Measurements from ENCODE around the gene CASKIN1. TPM values are rescaled to one million over a fixed set of nuclear protein-coding genes. Genes with fewer than 3 reads are reported as not detected.

Gene CASKIN1
- total and polyA plus RNA-seq, 10 of the 15 experiments (the other 5 are each of a cell fraction or from before 2014, with no cell fraction given) = 0.03 to 0.33 (median 0.11) TPM; not detected in 5

DNA sequence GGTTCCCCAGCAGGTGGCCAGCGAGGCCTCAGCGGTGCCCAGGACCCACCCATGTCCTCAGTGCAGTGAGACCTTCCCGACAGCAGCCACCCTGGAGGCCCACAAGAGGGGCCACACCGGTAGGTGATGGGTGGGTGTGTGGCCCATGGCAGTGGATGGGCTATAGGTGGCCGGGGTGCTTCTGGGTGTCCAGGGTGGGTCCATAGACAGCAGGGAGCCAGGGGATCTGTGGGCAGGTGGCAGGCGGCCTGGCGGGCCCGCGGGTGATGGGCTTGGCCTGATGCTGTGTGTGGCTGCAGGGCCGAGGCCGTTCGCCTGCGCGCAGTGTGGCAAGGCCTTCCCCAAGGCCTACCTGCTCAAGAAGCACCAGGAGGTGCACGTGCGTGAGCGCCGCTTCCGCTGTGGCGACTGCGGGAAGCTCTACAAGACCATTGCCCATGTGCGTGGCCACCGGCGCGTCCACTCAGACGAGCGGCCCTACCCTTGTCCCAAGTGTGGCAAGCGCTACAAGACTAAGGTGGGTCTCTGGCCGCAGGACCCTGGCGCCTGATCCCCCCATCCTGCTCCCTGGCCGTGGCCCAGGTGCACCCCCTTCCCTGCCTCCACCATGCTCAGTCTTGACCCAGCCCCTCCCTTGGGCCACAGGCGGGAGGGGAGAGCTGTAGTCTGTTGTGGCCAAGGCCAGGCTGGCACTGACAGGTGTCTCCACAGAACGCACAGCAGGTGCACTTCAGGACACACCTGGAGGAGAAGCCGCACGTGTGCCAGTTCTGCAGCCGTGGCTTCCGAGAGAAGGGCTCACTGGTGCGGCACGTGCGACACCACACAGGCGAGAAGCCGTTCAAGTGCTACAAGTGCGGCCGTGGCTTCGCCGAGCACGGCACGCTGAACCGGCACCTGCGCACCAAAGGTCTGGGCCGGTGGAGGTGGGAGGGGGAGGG lies 37.7 kb upstream of the CASKIN1 start:
- no peak overlapping the region for H3K27ac ChIP-seq (ENCODE audit: control insufficient read depth, insufficient read depth)
- no peaks in the 10 kb centered on the region for H3K79me2 ChIP-seq (ENCODE audit: control insufficient read depth, insufficient read depth, low read length)
- ChIA-PET CTCF (no interaction called here), RAD21 (ENCODE audit: unreplicated experiment) (interaction anchor here (0.7 kb wide), 1 partner anchor 367 kb away, joined by 4 read pairs; no protein-coding TSS in a partner anchor), POLR2A (no interaction called here), SMC1A (ENCODE audit: uncharacterized antibody, unreplicated experiment) (no interaction called here)
- H4K20me1 ChIP-seq (ENCODE audit: control insufficient read depth, insufficient read depth) = no peaks in the 10 kb centered on the region
- no peak overlapping the region for H2AFZ ChIP-seq (ENCODE audit: control insufficient read depth, low read depth, low read length)
- no peak overlapping the region for H3K9ac ChIP-seq (ENCODE audit: control insufficient read depth, insufficient read depth, low read length)
- DNase-seq (ENCODE audit: low read depth, low spot score) (no peak), ATAC-seq (peak; percentile 8; the same call in 1 of the 3 replicates), FAIRE-seq (no peak)
- H3K4me3 ChIP-seq = no peak overlapping the region
- H3K27me3 ChIP-seq (replicated peaks in 1 of 2; ENCODE audit: control insufficient read depth in 2 of 2, insufficient read depth in 2 of 2, low read length in 1 of 2) = no peaks in the 10 kb centered on the region
- H3K4me2 ChIP-seq (ENCODE audit: control insufficient read depth, insufficient read depth) = no peak overlapping the region
- WGBS (ENCODE audit: insufficient coverage, insufficient replicate concordance, low lambda C conversion rate, missing lambda C conversion rate) = 69% methylated on average over 43 of the region's 51 CpGs
- intact Hi-C loops (cut with micrococcal nuclease; ENCODE audit: unreplicated experiment) = no loop called here
- H3K36me3 ChIP-seq (ENCODE audit: control insufficient read depth in 2 of 2, insufficient read depth in 2 of 2, low read length in 1 of 2) = peaks cover 0 to 40% of the 10 kb centered on the region in 2 experiments; a peak in 3 of 4 replicates
- in situ Hi-C loops (cut with MboI) = no loop called here
- BruUV-seq (replicated peaks) = no TSS peak
- no peaks in the 10 kb centered on the region for H3K9me3 ChIP-seq (replicated peaks; ENCODE audit: control insufficient read depth, insufficient read depth, low read length)
- no peaks in the 10 kb centered on the region for H3K4me1 ChIP-seq (ENCODE audit: control insufficient read depth, insufficient read depth, low read length)
- TF ChIP-seq, protein P1, sequence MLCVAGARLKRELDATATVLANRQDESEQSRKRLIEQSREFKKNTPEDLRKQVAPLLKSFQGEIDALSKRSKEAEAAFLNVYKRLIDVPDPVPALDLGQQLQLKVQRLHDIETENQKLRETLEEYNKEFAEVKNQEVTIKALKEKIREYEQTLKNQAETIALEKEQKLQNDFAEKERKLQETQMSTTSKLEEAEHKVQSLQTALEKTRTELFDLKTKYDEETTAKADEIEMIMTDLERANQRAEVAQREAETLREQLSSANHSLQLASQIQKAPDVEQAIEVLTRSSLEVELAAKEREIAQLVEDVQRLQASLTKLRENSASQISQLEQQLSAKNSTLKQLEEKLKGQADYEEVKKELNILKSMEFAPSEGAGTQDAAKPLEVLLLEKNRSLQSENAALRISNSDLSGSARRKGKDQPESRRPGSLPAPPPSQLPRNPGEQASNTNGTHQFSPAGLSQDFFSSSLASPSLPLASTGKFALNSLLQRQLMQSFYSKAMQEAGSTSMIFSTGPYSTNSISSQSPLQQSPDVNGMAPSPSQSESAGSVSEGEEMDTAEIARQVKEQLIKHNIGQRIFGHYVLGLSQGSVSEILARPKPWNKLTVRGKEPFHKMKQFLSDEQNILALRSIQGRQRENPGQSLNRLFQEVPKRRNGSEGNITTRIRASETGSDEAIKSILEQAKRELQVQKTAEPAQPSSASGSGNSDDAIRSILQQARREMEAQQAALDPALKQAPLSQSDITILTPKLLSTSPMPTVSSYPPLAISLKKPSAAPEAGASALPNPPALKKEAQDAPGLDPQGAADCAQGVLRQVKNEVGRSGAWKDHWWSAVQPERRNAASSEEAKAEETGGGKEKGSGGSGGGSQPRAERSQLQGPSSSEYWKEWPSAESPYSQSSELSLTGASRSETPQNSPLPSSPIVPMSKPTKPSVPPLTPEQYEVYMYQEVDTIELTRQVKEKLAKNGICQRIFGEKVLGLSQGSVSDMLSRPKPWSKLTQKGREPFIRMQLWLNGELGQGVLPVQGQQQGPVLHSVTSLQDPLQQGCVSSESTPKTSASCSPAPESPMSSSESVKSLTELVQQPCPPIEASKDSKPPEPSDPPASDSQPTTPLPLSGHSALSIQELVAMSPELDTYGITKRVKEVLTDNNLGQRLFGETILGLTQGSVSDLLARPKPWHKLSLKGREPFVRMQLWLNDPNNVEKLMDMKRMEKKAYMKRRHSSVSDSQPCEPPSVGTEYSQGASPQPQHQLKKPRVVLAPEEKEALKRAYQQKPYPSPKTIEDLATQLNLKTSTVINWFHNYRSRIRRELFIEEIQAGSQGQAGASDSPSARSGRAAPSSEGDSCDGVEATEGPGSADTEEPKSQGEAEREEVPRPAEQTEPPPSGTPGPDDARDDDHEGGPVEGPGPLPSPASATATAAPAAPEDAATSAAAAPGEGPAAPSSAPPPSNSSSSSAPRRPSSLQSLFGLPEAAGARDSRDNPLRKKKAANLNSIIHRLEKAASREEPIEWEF (IDR thresholded peaks at IDR 0.05; ENCODE audit: insufficient replicate concordance, low read depth, low read length) = no peak
- no peak for TF ChIP-seq ZNF24 (IDR thresholded peaks at IDR 0.05)
- TF ChIP-seq JUND (IDR thresholded peaks at IDR 0.05; ENCODE audit: low read depth, low read length) = no peak
- TF ChIP-seq ZNF217 (IDR thresholded peaks at IDR 0.05) = no peak
- TF ChIP-seq STAT1 (conservative IDR thresholded peaks at IDR 0.05) = no peak
- TF ChIP-seq, protein P2, sequence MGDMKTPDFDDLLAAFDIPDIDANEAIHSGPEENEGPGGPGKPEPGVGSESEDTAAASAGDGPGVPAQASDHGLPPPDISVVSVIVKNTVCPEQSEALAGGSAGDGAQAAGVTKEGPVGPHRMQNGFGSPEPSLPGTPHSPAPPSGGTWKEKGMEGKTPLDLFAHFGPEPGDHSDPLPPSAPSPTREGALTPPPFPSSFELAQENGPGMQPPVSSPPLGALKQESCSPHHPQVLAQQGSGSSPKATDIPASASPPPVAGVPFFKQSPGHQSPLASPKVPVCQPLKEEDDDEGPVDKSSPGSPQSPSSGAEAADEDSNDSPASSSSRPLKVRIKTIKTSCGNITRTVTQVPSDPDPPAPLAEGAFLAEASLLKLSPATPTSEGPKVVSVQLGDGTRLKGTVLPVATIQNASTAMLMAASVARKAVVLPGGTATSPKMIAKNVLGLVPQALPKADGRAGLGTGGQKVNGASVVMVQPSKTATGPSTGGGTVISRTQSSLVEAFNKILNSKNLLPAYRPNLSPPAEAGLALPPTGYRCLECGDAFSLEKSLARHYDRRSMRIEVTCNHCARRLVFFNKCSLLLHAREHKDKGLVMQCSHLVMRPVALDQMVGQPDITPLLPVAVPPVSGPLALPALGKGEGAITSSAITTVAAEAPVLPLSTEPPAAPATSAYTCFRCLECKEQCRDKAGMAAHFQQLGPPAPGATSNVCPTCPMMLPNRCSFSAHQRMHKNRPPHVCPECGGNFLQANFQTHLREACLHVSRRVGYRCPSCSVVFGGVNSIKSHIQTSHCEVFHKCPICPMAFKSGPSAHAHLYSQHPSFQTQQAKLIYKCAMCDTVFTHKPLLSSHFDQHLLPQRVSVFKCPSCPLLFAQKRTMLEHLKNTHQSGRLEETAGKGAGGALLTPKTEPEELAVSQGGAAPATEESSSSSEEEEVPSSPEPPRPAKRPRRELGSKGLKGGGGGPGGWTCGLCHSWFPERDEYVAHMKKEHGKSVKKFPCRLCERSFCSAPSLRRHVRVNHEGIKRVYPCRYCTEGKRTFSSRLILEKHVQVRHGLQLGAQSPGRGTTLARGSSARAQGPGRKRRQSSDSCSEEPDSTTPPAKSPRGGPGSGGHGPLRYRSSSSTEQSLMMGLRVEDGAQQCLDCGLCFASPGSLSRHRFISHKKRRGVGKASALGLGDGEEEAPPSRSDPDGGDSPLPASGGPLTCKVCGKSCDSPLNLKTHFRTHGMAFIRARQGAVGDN (IDR thresholded peaks at IDR 0.05) = no peak
- TF ChIP-seq CHD2 (IDR thresholded peaks at IDR 0.05; ENCODE audit: borderline replicate concordance, low read depth, low read length) = no peak
- TF ChIP-seq IKZF1 (conservative IDR thresholded peaks at IDR 0.05) = no peak
- TF ChIP-seq SMAD5 (IDR thresholded peaks at IDR 0.05; ENCODE audit: low read depth) = no peak
- TF ChIP-seq, protein P3, sequence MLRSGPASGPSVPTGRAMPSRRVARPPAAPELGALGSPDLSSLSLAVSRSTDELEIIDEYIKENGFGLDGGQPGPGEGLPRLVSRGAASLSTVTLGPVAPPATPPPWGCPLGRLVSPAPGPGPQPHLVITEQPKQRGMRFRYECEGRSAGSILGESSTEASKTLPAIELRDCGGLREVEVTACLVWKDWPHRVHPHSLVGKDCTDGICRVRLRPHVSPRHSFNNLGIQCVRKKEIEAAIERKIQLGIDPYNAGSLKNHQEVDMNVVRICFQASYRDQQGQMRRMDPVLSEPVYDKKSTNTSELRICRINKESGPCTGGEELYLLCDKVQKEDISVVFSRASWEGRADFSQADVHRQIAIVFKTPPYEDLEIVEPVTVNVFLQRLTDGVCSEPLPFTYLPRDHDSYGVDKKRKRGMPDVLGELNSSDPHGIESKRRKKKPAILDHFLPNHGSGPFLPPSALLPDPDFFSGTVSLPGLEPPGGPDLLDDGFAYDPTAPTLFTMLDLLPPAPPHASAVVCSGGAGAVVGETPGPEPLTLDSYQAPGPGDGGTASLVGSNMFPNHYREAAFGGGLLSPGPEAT (IDR thresholded peaks at IDR 0.05; ENCODE audit: low read depth) = no peak
- no peak for TF ChIP-seq TCF7 (IDR thresholded peaks at IDR 0.05; ENCODE audit: borderline replicate concordance)
- peak; percentile 37 for TF ChIP-seq POLR2A (IDR thresholded peaks at IDR 0.05; ENCODE audit: low read depth, low read length)
